HepG2 (cell line): ENCODE data around the gene UBQLN4. TPM values are rescaled to one million over a fixed set of nuclear protein-coding genes. Genes with fewer than 3 reads are reported as not detected.

ENCODE experiments used
- ATAC-seq: fragments of 200-7000 bp; cut with Tn5 transposase; 3 replicates; pipeline ENCODE4 v1.9.1; 2020; ENCODE audit warnings: mild to moderate bottlenecking, moderate library complexity
- BruUV-seq: library from RNA; stranded (reverse); fragments of 400-500 nt; replicated peaks from 2 replicates; lab custom pipeline; 2021; lab: Mats Ljungman, UMichigan
- CTCF ChIA-PET: fragments of 300-600 bp; formaldehyde crosslinking; extraction: SDS; loops from one replicate; lab custom pipeline; 2021; ENCODE audit warnings: low total read pairs, inconsistent platforms, low intra/inter-chr PET ratio; lab: Yijun Ruan, JAX
- POLR2A ChIA-PET: fragments of 350-600 bp; sonication (Branson Sonifier 250); formaldehyde crosslinking; loops from one replicate; lab custom pipeline; 2020; ENCODE audit warnings: antibody characterized with exemption, inconsistent platforms; lab: Yijun Ruan, JAX
- DNase-seq: peaks from one replicate; pipeline ENCODE4 v3.0.0-alpha.2; 2015; ENCODE audit warnings: low spot score
- FAIRE-seq: peaks from 3 replicates; lab custom pipeline; 2011; peaks lifted over from hg19 to GRCh38; lab: Jason Lieb, UNC
- H2AFZ ChIP-seq: one replicate; pipeline ENCODE4 v1.6.1; 2011; ENCODE audit warnings: low read length, inconsistent platforms
- H3K27ac ChIP-seq: fragments of 300-600 bp; 3 replicates; pipeline ENCODE4 v1.8.0; 2011; ENCODE audit warnings: mixed run types, mild to moderate bottlenecking, mixed read lengths, low read length, inconsistent platforms; ENCODE audit not compliant: insufficient read depth; ENCODE audit errors: extremely low read length
- H3K27me3 ChIP-seq, 2 experiments: fragments of 200-600 bp in 1 of 2; 2 replicates in 1 of 2; 3 replicates in 1 of 2; pipeline versions ENCODE4 v1.6.0 to v1.8.0; 2011; ENCODE audit warnings: low read length in 2 of 2, mild to moderate bottlenecking in 2 of 2, moderate library complexity in 2 of 2, inconsistent platforms in 1 of 2; ENCODE audit not compliant: insufficient read depth in 2 of 2, control insufficient read depth in 1 of 2
- H3K36me3 ChIP-seq, 2 experiments: fragments of 200-600 bp in 1 of 2; replicated peaks in 1 of 2; 2 replicates in 1 of 2; 3 replicates in 1 of 2; pipeline versions ENCODE4 v1.5.1 to v1.8.0; 2011; ENCODE audit warnings: low read length in 2 of 2, inconsistent platforms in 1 of 2; ENCODE audit not compliant: insufficient read depth in 2 of 2, control insufficient read depth in 1 of 2
- H3K4me1 ChIP-seq: 2 replicates; pipeline ENCODE4 v1.5.1; 2012; ENCODE audit warnings: low read length, inconsistent platforms; ENCODE audit not compliant: insufficient read depth
- H3K4me2 ChIP-seq: 2 replicates; pipeline ENCODE4 v1.6.0; 2011; ENCODE audit warnings: low read depth, low read length, inconsistent platforms
- H3K4me3 ChIP-seq, 3 experiments: fragments of 200-600 bp in 1 of 3; sonication (generic), shearing (Covaris generic) in 1 of 3; replicated peaks in 1 of 3; 2 replicates each; pipeline ENCODE4 v1.5.1; 2011 to 2016; ENCODE audit warnings: low read length in 3 of 3, inconsistent platforms in 2 of 3, low read depth in 2 of 3, mild to moderate bottlenecking in 2 of 3, control low read depth in 1 of 3, mixed read lengths in 1 of 3; ENCODE audit not compliant: insufficient read depth in 1 of 3
- H3K79me2 ChIP-seq: one replicate; pipeline ENCODE4 v1.6.1; 2011; ENCODE audit warnings: low read length, inconsistent platforms; ENCODE audit not compliant: insufficient read depth
- H3K9ac ChIP-seq: 2 replicates; pipeline ENCODE4 v1.6.0; 2011; ENCODE audit warnings: mild to moderate bottlenecking, low read depth, low read length, inconsistent platforms; ENCODE audit not compliant: insufficient read depth
- H3K9me3 ChIP-seq: 2 replicates; pipeline ENCODE4 v1.5.1; 2012; ENCODE audit warnings: mild to moderate bottlenecking, low read length
- H4K20me1 ChIP-seq: 2 replicates; pipeline ENCODE4 v1.6.0; 2011; ENCODE audit warnings: inconsistent platforms, mild to moderate bottlenecking, low read length, moderate library complexity; ENCODE audit not compliant: insufficient read depth
- CHD2 ChIP-seq: IDR thresholded peaks from 2 replicates; pipeline ENCODE4 v1.6.1; 2011; ENCODE audit warnings: low read depth, low read length, improper control_type of control experiment
- SOX13 ChIP-seq, 3 experiments: fragments of 450-650 bp in 1 of 3; sonication (generic) in 1 of 3; formaldehyde crosslinking in 1 of 3; IDR thresholded peaks in 2 of 3; conservative IDR thresholded peaks in 1 of 3; 2 replicates each; pipeline versions ENCODE4 v1.5.0 to v1.6.1; 2016 to 2020; ENCODE audit warnings: antibody characterized with exemption in 1 of 3, mild to moderate bottlenecking in 1 of 3, missing compliant biosample characterization in 1 of 3, missing genetic modification reagents in 1 of 3, moderate library complexity in 1 of 3
- SRSF1 ChIP-seq: fragments of 200-400 bp; formaldehyde crosslinking; optimal IDR thresholded peaks from 2 replicates; pipeline ENCODE3; 2017; ENCODE audit warnings: mild to moderate bottlenecking, low read depth, low read length, moderate library complexity
- TERF1 ChIP-seq: sonication (generic); formaldehyde crosslinking; IDR thresholded peaks from 2 replicates; pipeline ENCODE4 v1.8.0; 2022; ENCODE audit warnings: mild to moderate bottlenecking, missing genetic modification reagents, moderate library complexity
- TRIM24 ChIP-seq: sonication (generic); formaldehyde crosslinking; IDR thresholded peaks from 2 replicates; pipeline ENCODE4 v1.8.0; 2022; ENCODE audit warnings: mild to moderate bottlenecking, missing genetic modification reagents
- ZNF264 ChIP-seq: sonication (generic); formaldehyde crosslinking; IDR thresholded peaks from 2 replicates; pipeline ENCODE4 v1.4.0; 2020; ENCODE audit warnings: missing genetic modification reagents
- ZNF446 ChIP-seq: sonication (generic); formaldehyde crosslinking; IDR thresholded peaks from 2 replicates; pipeline ENCODE4 v1.5.0; 2020; ENCODE audit warnings: mild to moderate bottlenecking, missing genetic modification reagents
- WGBS: methylation state at CpG from one replicate; pipeline ENCODE4 v1.1.6; 2017; ENCODE audit warnings: low lambda C conversion rate; 5-methylcytosine and 5-hydroxymethylcytosine counted together
- in situ Hi-C: cut with HindIII; loops from 2 replicates; pipeline ENCODE4 v1.10.0; 2017; ENCODE audit warnings: low pct_unique_long_range_greater_than_20kb; ENCODE audit not compliant: extremely low pct_ligation_motif_present
- intact Hi-C: fragments of 100-400 bp; cut with micrococcal nuclease; formaldehyde crosslinking; loops from one replicate; pipeline ENCODE4 v1.10.0; 2022; ENCODE audit not compliant: unreplicated experiment
- polyA plus RNA-seq, 8 experiments: library from polyadenylated mRNA; depleted of rRNA in 3 of 8; stranded (reverse) in 7 of 8; unstranded in 1 of 8; fragments of >200 nt; fragmentation: Illumina TruSeq in 4 of 8; extraction: Trizol in 4 of 8; gene quantifications; 2 replicates each; pipeline versions ENCODE4 v1.2.1 to v1.2.3, GENCODE V29; 2011 to 2016; ENCODE audit warnings: low read depth in 4 of 8, missing spikeins in 1 of 8, mixed read lengths in 1 of 8; ENCODE audit not compliant: insufficient read depth in 1 of 8
- total RNA-seq, 5 experiments: library from RNA; depleted of rRNA; stranded (reverse); fragments of >200 nt; fragmentation: Illumina TruSeq; extraction: Trizol; gene quantifications; 2 replicates each; pipeline ENCODE4 v1.2.3, GENCODE V29; 2016; ENCODE audit warnings: low read depth in 1 of 5
- TF ChIP-seq, protein P1 (sequence below): sonication (generic); formaldehyde crosslinking; IDR thresholded peaks from 2 replicates; pipeline ENCODE4 v1.4.0; 2020; ENCODE audit warnings: mild to moderate bottlenecking, low read depth, missing genetic modification reagents

The UBQLN4 gene
- total and polyA plus RNA-seq, 2 of the 13 experiments (the other 11 are each of a cell fraction or from before 2014, with no cell fraction given) = 31.5 to 39.8 TPM

DNA sequence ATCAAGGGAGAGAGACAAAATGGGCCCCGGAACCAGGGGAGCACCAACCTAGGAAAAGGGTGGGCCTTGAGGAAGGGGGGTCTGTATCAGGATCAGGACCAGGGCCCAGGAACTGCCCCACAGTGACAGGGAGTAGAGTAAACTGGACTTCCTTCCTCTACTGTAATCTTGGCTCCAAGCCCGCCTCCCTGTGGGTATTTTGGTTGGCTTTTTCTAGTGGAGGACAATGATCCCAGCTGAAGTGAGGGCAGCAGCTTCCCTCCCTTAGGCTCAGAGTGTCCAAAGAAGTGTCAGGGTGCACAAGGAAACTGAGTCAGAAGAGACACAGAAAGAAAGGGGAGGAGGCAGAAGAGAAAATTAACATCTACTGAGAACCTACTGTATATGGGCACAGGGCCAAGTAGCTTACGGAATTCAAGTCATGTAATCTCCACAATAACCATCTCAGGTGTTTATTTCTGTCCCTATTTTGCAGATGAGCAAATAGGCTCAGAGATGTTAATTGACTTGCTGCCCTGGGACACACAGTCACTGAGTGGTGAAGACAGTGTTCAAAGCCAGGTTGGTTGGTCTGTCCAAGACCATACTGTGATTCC lies 4.8 kb downstream of the UBQLN4 start:
- H3K27ac ChIP-seq = no peak overlapping the region
- H2AFZ ChIP-seq = no peak overlapping the region
- POLR2A ChIA-PET = no interaction called here
- FAIRE-seq (no peak), DNase-seq (no peak), ATAC-seq (no peak)
- in situ Hi-C loops (no loop called here), intact Hi-C loops (no loop called here)
- peaks cover 11 to 40% of the 10 kb centered on the region in 2 experiments for H3K36me3 ChIP-seq
- TF ChIP-seq ZNF264 (CRISPR knock-in tag) = no peak
- TF ChIP-seq ZNF446 (CRISPR knock-in tag) = no peak
- no peak for TF ChIP-seq TERF1 (CRISPR knock-in tag)
- TF ChIP-seq CHD2 = no peak
- no peak for TF ChIP-seq TRIM24
- TF ChIP-seq SRSF1 = no peak
- TF ChIP-seq, protein P1, sequence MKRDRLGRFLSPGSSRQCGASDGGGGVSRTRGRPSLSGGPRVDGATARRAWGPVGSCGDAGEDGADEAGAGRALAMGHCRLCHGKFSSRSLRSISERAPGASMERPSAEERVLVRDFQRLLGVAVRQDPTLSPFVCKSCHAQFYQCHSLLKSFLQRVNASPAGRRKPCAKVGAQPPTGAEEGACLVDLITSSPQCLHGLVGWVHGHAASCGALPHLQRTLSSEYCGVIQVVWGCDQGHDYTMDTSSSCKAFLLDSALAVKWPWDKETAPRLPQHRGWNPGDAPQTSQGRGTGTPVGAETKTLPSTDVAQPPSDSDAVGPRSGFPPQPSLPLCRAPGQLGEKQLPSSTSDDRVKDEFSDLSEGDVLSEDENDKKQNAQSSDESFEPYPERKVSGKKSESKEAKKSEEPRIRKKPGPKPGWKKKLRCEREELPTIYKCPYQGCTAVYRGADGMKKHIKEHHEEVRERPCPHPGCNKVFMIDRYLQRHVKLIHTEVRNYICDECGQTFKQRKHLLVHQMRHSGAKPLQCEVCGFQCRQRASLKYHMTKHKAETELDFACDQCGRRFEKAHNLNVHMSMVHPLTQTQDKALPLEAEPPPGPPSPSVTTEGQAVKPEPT (CRISPR knock-in tag) = no peak
- no peak for TF ChIP-seq SOX13 (IDR thresholded peaks at IDR 0.05)
- TF ChIP-seq SOX13 (CRISPR knock-in tag; conservative IDR thresholded peaks at IDR 0.05 in 1 of 2, IDR thresholded peaks at IDR 0.05 in 1 of 2) = no peak
- no peaks in the 10 kb centered on the region for H4K20me1 ChIP-seq
- no peak overlapping the region for H3K4me2 ChIP-seq
- CTCF ChIA-PET = no interaction called here
- no TSS peak for BruUV-seq
- no peak overlapping the region for H3K9ac ChIP-seq
- no peaks in the 10 kb centered on the region for H3K9me3 ChIP-seq
- peaks cover 9% of the 10 kb centered on the region for H3K79me2 ChIP-seq
- WGBS = 98% methylated on average over 3 of the region's 3 CpGs
- H3K4me3 ChIP-seq = no peak overlapping the region
- H3K4me1 ChIP-seq = peaks cover 13% of the 10 kb centered on the region
- no peaks in the 10 kb centered on the region; a peak in 1 of 5 replicates for H3K27me3 ChIP-seq
